DMS79 (cell line): Measurements from ENCODE around the gene SENP6.
"Not testable (repeated sequence)": the region's sequence is repeated elsewhere in the genome, so short reads cannot be mapped to it uniquely, and the experiment has no call there.

ENCODE experiments used
- DNase-seq: peaks from one replicate; lab custom pipeline; 2025; lab: John Stamatoyannopoulos, UW

SENP6 gene

GRCh38 chr6:75656479-75656878, 54.8 kb downstream of the SENP6 start:
- DNase-seq = no peak

GRCh38 chr6:75657327-75657726, 55.6 kb downstream of the SENP6 start:
- DNase-seq = no peak

GRCh38 chr6:75666592-75666991, 64.9 kb downstream of the SENP6 start:
- no peak for DNase-seq

GRCh38 chr6:75673884-75674283, 72.2 kb downstream of the SENP6 start:
- no peak for DNase-seq

- no peak for DNase-seq
Observed at GRCh38 chr6:75676377-75676776, 74.7 kb downstream of the SENP6 start.

- DNase-seq = not testable (repeated sequence)
Observed at GRCh38 chr6:75682548-75682947, 80.9 kb downstream of the SENP6 start.

- not testable (repeated sequence) for DNase-seq
Observed at GRCh38 chr6:75683005-75683404, 81.3 kb downstream of the SENP6 start.

GRCh38 chr6:75687535-75687934, 85.9 kb downstream of the SENP6 start:
- DNase-seq = not testable (repeated sequence)

- DNase-seq = not testable (repeated sequence)
Observed at GRCh38 chr6:75687937-75688336, 86.3 kb downstream of the SENP6 start.

- DNase-seq = no peak
Observed at GRCh38 chr6:75689576-75689975, 87.9 kb downstream of the SENP6 start.

GRCh38 chr6:75691012-75691411, 89.3 kb downstream of the SENP6 start:
- no peak for DNase-seq

- no peak for DNase-seq
Observed at GRCh38 chr6:75693534-75693933, 91.9 kb downstream of the SENP6 start.

GRCh38 chr6:75694406-75694805, 92.7 kb downstream of the SENP6 start:
- no peak for DNase-seq

GRCh38 chr6:75708334-75708733, 106.7 kb downstream of the SENP6 start:
- DNase-seq = not testable (repeated sequence)

- no peak for DNase-seq
Observed at GRCh38 chr6:75711173-75711572, 109.5 kb downstream of the SENP6 start.

- DNase-seq = no peak
Observed at GRCh38 chr6:75719133-75719532, 117.5 kb downstream of the SENP6 start.

GRCh38 chr6:75723382-75723781, 121.7 kb downstream of the SENP6 start:
- DNase-seq = no peak

- DNase-seq = no peak
Observed at GRCh38 chr6:75727206-75727605, 125.5 kb downstream of the SENP6 start.

- DNase-seq = not testable (repeated sequence)
Observed at GRCh38 chr6:75731029-75731428, 129.3 kb downstream of the SENP6 start.

- DNase-seq = no peak
Observed at GRCh38 chr6:75735491-75736186, 134.0 kb downstream of the SENP6 start.

GRCh38 chr6:75743971-75744370, 142.3 kb downstream of the SENP6 start:
- DNase-seq = no peak

GRCh38 chr6:75745404-75745803, 143.7 kb downstream of the SENP6 start:
- no peak for DNase-seq

GRCh38 chr6:75746221-75746620, 144.5 kb downstream of the SENP6 start:
- no peak for DNase-seq
